ENCODE data around the gene DAP3. TPM values are rescaled to one million over a fixed set of nuclear protein-coding genes. Genes with fewer than 3 reads are reported as not detected.
"Not testable (repeated sequence)": the region's sequence is repeated elsewhere in the genome, so short reads cannot be mapped to it uniquely, and the experiment has no call there.

DAP3 gene
- total RNA-seq (2022) (226 and 235 TPM in 2 replicates), Bru-seq, nascent RNA (percentile 87 among the genes with signal in this experiment), BruChase-seq, experiment 1, labeled RNA remaining after a 6-hour chase (percentile 89 among the genes with signal in this experiment), BruChase-seq, experiment 2, labeled RNA remaining after a 2-hour chase (percentile 88 among the genes with signal in this experiment)
- long read RNA-seq, transcript DAP3-225 (12 exons, 1,894 nt) = minor isoform, 12 of 254 reads
- long read RNA-seq, transcript DAP3-202 (13 exons, 2,089 nt) = major isoform, 109 of 254 reads
- long read RNA-seq, transcript DAP3-203 (12 exons, 1,470 nt) = minor isoform, 5 of 254 reads
- long read RNA-seq, transcript DAP3-201 (13 exons, 1,649 nt) = minor isoform, 39 of 254 reads
- long read RNA-seq, partial matches to known transcripts = 10 of 254 reads
- long read RNA-seq, other reads (novel, unspliced or antisense) = 78 of 254 reads

DNA sequence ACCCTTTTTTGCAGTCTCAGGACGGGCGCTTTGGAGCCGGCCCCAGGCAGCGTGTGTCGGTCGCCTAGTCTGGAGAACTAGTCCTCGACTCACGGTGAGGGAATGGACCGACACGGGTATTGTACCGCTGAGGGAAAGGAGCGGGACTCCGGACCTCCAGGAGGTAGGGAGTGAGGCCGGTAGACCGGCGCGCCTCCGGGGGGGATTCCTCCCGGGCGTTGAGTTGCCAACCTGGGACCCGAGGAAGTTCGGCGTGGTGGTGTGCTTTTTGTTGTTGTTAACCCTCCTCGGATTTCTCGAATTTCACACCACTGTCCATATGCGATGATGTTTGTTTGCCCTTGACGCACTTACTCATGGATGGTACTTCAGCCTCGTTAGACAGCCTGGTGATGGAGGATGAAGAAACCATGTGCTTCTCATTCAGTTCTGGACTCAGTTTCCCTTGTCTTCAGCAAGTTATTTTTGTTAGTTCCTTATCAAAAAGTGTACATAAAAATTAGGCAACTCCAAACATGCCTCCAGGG, at the start of gene DAP3:
TSS of gene DAP3 (plus strand) at position 11 of the 527 bp plus-strand sequence. CDS start 20,689 bp downstream, outside the sequence.
- CTCF ChIA-PET = interaction anchor here (0.6 kb wide), 1 partner anchor 375 kb away, joined by 4 read pairs; no protein-coding TSS in a partner anchor
- intact Hi-C loops (cut with micrococcal nuclease); H3K9me3 Mint-ChIP-seq (ENCODE audit: unreplicated experiment); POLR2A ChIA-PET; H3K27me3 Mint-ChIP-seq (ENCODE audit: insufficient read depth, unreplicated experiment); DNase-seq (ENCODE audit: unreplicated experiment): not testable (repeated sequence)
- Mint-ChIP-seq H3K4me1 (ENCODE audit: insufficient read depth, unreplicated experiment) (peaks cover 45% of the 10 kb centered on the region), H3K36me3 (ENCODE audit: insufficient read depth, unreplicated experiment) (peaks cover 59% of the 10 kb centered on the region), H3K27ac (ENCODE audit: low read depth, unreplicated experiment) (peak within 1 kb of the TSS; percentile 98), H3K4me3 (ENCODE audit: unreplicated experiment) (peak within 1 kb of the TSS; percentile 98)
- BruUV-seq (replicated peaks) = TSS peak; percentile 58

GRCh38 chr1:155640367-155640766, 48.5 kb upstream of the DAP3 start:
- Mint-ChIP-seq H3K27ac (ENCODE audit: low read depth, unreplicated experiment) (no peak overlapping the region), H3K4me1 (ENCODE audit: insufficient read depth, unreplicated experiment) (peaks cover 8% of the 10 kb centered on the region), H3K9me3 (ENCODE audit: unreplicated experiment) (peaks cover 24% of the 10 kb centered on the region), H3K4me3 (ENCODE audit: unreplicated experiment) (no peak overlapping the region), H3K36me3 (ENCODE audit: insufficient read depth, unreplicated experiment) (peaks cover 9% of the 10 kb centered on the region), H3K27me3 (ENCODE audit: insufficient read depth, unreplicated experiment) (no peaks in the 10 kb centered on the region)
- ChIA-PET CTCF (interaction anchor here (0.9 kb wide), 1 partner anchor 9 kb away, joined by 3 read pairs; no protein-coding TSS in a partner anchor), POLR2A (no interaction called here)
- intact Hi-C loops (cut with micrococcal nuclease) = loop anchor here (10.0 kb wide), 1 partner anchor 46 kb away; no protein-coding TSS in a partner anchor
- no TSS peak for BruUV-seq (replicated peaks)
- no peak for DNase-seq (ENCODE audit: unreplicated experiment)
- no peak for TF ChIP-seq CTCF (IDR thresholded peaks at IDR 0.05; ENCODE audit: unreplicated experiment)

- BruUV-seq (replicated peaks); DNase-seq (ENCODE audit: unreplicated experiment); H3K27ac Mint-ChIP-seq (ENCODE audit: low read depth, unreplicated experiment); CTCF ChIA-PET; H3K4me3 Mint-ChIP-seq (ENCODE audit: unreplicated experiment); H3K27me3 Mint-ChIP-seq (ENCODE audit: insufficient read depth, unreplicated experiment): not testable (repeated sequence)
- peaks cover 13% of the 10 kb centered on the region for H3K36me3 Mint-ChIP-seq (ENCODE audit: insufficient read depth, unreplicated experiment)
- intact Hi-C loops (cut with micrococcal nuclease) = loop anchor here (10.0 kb wide), 1 partner anchor 48 kb away; no protein-coding TSS in a partner anchor
- POLR2A ChIA-PET = interaction anchor here (0.7 to 1.4 kb wide), 2 partner anchors 9 to 1211 kb away, joined by 3 read pairs; no protein-coding TSS in a partner anchor
- peaks cover 18% of the 10 kb centered on the region for H3K9me3 Mint-ChIP-seq (ENCODE audit: unreplicated experiment)
- H3K4me1 Mint-ChIP-seq (ENCODE audit: insufficient read depth, unreplicated experiment) = peaks cover 19% of the 10 kb centered on the region
These were observed 46.2 kb upstream of the DAP3 start for GRCh38 chr1:155642559-155643180.

- ChIA-PET POLR2A (interaction anchor here (0.7 kb wide), 1 partner anchor 1211 kb away, joined by 3 read pairs; no protein-coding TSS in a partner anchor), CTCF (no interaction called here)
- intact Hi-C loops (cut with micrococcal nuclease) = loop anchor here (10.0 kb wide), 1 partner anchor 48 kb away; no protein-coding TSS in a partner anchor
- H3K27me3 Mint-ChIP-seq (ENCODE audit: insufficient read depth, unreplicated experiment) = no peaks in the 10 kb centered on the region
- no peak overlapping the region for H3K4me3 Mint-ChIP-seq (ENCODE audit: unreplicated experiment)
- no peak for DNase-seq (ENCODE audit: unreplicated experiment)
- TF ChIP-seq CTCF (IDR thresholded peaks at IDR 0.05; ENCODE audit: unreplicated experiment) = no peak
- peaks cover 18% of the 10 kb centered on the region for H3K9me3 Mint-ChIP-seq (ENCODE audit: unreplicated experiment)
- H3K27ac Mint-ChIP-seq (ENCODE audit: low read depth, unreplicated experiment) = no peak overlapping the region
- H3K36me3 Mint-ChIP-seq (ENCODE audit: insufficient read depth, unreplicated experiment) = peaks cover 14% of the 10 kb centered on the region
- no TSS peak for BruUV-seq (replicated peaks)
- peaks cover 21% of the 10 kb centered on the region for H3K4me1 Mint-ChIP-seq (ENCODE audit: insufficient read depth, unreplicated experiment)
These were observed 45.7 kb upstream of the DAP3 start for GRCh38 chr1:155643230-155643629.

Data from MCF 10A (cell line).